DND-41 (cell line): Measurements from ENCODE around the gene APEH.

Source experiments
- EZH2 ChIP-seq: IDR thresholded peaks from 3 replicates; pipeline ENCODE4 v1.6.1; 2012; ENCODE audit warnings: borderline replicate concordance, low read depth, mild to moderate bottlenecking, moderate library complexity, low read length, inconsistent platforms; ENCODE audit not compliant: severe bottlenecking
- TF ChIP-seq, protein P1 (sequence below): IDR thresholded peaks from 2 replicates; pipeline ENCODE4 v1.5.1; 2012; ENCODE audit warnings: borderline replicate concordance, low read length, moderate library complexity, mild to moderate bottlenecking; ENCODE audit not compliant: poor library complexity, severe bottlenecking; ENCODE audit errors: extremely low read depth

DNA sequence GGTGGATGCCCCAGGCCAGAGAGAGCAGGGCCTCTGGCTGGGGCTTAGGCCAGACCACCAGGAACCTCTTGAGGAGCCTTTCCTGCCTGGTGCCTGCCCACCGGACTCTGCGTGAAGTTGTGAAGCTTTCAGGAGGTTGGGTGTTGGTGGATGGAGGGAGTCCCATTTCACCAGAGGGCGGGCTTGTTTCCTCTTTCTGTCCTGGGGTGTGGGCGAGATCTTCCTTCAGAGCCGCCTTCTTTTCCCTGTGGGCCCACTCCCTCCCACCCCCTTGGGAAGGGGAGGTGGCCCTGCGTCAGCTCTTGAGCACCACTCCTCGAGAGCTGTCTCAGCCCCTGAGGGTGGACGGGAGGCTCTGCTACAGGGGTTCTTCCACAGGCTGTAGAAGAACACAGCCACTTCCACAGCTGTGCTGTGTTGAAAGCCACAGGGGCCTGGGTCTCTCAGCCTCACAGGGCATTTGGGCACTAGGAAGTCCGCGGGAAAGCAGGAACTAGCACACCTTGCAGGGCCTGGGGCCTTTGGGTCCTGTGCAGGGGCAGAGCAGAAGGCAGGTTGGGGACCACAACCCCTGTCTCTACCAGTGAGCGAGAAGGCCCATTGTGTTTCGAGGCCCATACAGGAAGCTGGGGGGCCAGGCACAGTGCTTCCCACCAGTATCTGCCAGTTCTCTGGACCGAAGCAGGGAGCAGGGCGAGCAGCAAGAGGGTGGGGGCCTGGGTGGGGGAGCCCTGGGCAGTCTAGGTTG lies 43.2 kb downstream of the APEH start:
- TF ChIP-seq, protein P1, sequence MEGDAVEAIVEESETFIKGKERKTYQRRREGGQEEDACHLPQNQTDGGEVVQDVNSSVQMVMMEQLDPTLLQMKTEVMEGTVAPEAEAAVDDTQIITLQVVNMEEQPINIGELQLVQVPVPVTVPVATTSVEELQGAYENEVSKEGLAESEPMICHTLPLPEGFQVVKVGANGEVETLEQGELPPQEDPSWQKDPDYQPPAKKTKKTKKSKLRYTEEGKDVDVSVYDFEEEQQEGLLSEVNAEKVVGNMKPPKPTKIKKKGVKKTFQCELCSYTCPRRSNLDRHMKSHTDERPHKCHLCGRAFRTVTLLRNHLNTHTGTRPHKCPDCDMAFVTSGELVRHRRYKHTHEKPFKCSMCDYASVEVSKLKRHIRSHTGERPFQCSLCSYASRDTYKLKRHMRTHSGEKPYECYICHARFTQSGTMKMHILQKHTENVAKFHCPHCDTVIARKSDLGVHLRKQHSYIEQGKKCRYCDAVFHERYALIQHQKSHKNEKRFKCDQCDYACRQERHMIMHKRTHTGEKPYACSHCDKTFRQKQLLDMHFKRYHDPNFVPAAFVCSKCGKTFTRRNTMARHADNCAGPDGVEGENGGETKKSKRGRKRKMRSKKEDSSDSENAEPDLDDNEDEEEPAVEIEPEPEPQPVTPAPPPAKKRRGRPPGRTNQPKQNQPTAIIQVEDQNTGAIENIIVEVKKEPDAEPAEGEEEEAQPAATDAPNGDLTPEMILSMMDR = no peak
- TF ChIP-seq EZH2 = no peak
